ENCODE data around the gene C12orf43. TPM values are rescaled to one million over a fixed set of nuclear protein-coding genes. Genes with fewer than 3 reads are reported as not detected.
"Not testable (repeated sequence)": the region's sequence is repeated elsewhere in the genome, so short reads cannot be mapped to it uniquely, and the experiment has no call there.

The C12orf43 gene, protein sequence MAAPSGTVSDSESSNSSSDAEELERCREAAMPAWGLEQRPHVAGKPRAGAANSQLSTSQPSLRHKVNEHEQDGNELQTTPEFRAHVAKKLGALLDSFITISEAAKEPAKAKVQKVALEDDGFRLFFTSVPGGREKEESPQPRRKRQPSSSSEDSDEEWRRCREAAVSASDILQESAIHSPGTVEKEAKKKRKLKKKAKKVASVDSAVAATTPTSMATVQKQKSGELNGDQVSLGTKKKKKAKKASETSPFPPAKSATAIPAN
- 20.2 TPM for total RNA-seq (ENCODE audit: unreplicated experiment)
- long read RNA-seq, full-length matches to known transcripts: 9 of 23 reads
- long read RNA-seq, partial matches to known transcripts: 0 of 23 reads
- long read RNA-seq, other reads (novel, unspliced or antisense): 14 of 23 reads

DNA sequence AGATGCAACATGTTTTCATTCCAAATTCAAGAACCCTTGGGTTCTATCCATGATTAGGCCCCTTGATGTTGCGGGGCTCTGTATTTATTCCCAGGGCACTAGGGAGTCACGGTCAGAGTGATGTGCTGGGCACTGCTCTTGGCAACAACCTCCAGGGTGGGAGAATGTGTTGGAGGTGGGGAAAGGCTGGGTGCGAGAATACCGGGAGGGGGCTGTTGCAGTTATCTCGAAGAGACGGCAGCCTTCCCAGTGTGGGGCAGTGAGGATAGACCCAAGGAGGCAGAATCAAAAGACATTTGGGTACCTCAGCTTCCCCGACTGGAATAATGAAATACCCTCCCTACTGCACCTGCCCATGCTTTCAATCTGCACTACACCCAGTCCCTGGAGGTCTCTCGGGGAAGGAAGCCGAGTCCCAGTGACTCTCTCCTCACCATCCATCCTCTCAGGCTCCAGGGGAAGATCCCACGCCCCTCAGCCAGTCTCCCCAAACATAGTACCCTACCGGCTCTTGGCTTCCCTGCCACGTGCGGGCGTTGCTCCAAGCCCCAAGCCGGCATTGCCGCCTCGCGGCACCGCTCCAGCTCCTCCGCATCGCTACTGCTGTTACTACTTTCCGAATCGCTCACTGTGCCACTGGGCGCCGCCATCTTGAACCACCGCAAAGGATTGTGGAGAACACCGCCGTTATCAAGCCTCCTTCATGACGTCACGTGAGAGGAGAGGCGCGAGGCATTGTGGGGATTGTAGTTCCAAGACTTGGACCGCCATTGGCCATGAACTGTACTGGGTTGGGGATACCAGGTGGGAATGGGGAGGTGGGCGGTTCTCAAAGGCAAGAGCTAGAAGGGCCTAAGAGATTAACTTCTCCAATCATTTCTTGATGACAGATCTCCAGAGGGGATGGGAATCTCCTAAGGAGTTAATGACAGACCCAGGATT lies at the start of gene C12orf43:
Gene C12orf43 (minus strand): TSS at position 663 of the 942 bp plus-strand sequence. CDS start 13 bp downstream, at position 650.
- TF ChIP-seq, protein P1, sequence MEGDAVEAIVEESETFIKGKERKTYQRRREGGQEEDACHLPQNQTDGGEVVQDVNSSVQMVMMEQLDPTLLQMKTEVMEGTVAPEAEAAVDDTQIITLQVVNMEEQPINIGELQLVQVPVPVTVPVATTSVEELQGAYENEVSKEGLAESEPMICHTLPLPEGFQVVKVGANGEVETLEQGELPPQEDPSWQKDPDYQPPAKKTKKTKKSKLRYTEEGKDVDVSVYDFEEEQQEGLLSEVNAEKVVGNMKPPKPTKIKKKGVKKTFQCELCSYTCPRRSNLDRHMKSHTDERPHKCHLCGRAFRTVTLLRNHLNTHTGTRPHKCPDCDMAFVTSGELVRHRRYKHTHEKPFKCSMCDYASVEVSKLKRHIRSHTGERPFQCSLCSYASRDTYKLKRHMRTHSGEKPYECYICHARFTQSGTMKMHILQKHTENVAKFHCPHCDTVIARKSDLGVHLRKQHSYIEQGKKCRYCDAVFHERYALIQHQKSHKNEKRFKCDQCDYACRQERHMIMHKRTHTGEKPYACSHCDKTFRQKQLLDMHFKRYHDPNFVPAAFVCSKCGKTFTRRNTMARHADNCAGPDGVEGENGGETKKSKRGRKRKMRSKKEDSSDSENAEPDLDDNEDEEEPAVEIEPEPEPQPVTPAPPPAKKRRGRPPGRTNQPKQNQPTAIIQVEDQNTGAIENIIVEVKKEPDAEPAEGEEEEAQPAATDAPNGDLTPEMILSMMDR (IDR thresholded peaks at IDR 0.05; ENCODE audit: partially characterized antibody, unreplicated experiment): no peak
- Mint-ChIP-seq H3K27me3 (ENCODE audit: unreplicated experiment) (peaks cover 3% of the 10 kb centered on the region), H3K9me3 (ENCODE audit: unreplicated experiment) (peaks cover 4% of the 10 kb centered on the region), H3K36me3 (ENCODE audit: unreplicated experiment) (no peaks in the 10 kb centered on the region), H3K27ac (ENCODE audit: unreplicated experiment) (peak within 1 kb of the TSS; percentile 94), H3K4me3 (ENCODE audit: unreplicated experiment) (peak within 1 kb of the TSS; percentile 99), H3K4me1 (ENCODE audit: low read depth, unreplicated experiment) (peaks cover 2% of the 10 kb centered on the region)
- peak; percentile 92 for DNase-seq

GRCh38 chr12:121065345-121065744 lies 49.1 kb upstream of the C12orf43 start:
- DNase-seq: no peak
- H3K4me1 Mint-ChIP-seq (ENCODE audit: low read depth, unreplicated experiment): no peaks in the 10 kb centered on the region
- no peak overlapping the region for H3K27ac Mint-ChIP-seq (ENCODE audit: unreplicated experiment)
- TF ChIP-seq, protein P1 (IDR thresholded peaks at IDR 0.05; ENCODE audit: partially characterized antibody, unreplicated experiment): no peak
- H3K4me3 Mint-ChIP-seq (ENCODE audit: unreplicated experiment): no peak overlapping the region
- H3K36me3 Mint-ChIP-seq (ENCODE audit: unreplicated experiment): no peaks in the 10 kb centered on the region
- H3K27me3 Mint-ChIP-seq (ENCODE audit: unreplicated experiment): no peaks in the 10 kb centered on the region
- H3K9me3 Mint-ChIP-seq (ENCODE audit: unreplicated experiment): no peaks in the 10 kb centered on the region

DNA sequence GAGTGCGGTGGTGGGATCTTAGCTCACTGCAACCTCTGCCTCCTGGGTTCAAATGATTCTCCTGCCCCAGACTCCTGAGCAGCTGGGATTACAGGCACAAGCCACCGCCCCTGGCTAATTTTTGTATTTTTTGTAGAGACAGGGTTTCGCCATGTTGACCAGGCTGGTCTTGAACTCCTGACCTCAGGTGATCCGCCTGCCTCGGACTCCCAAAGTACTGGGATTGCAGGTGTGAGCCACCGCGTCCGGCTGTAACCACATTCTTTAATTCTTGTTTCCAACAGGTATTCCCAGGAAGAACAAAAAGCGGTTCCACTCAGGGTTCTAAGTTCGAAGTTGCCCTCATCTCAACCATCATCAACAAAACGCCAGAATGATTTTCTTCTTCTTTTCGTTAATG lies 48.3 kb upstream of the C12orf43 start:
- not testable (repeated sequence) for H3K36me3 Mint-ChIP-seq (ENCODE audit: unreplicated experiment); DNase-seq; H3K4me3 Mint-ChIP-seq (ENCODE audit: unreplicated experiment); H3K27me3 Mint-ChIP-seq (ENCODE audit: unreplicated experiment); H3K4me1 Mint-ChIP-seq (ENCODE audit: low read depth, unreplicated experiment); H3K27ac Mint-ChIP-seq (ENCODE audit: unreplicated experiment); H3K9me3 Mint-ChIP-seq (ENCODE audit: unreplicated experiment)

DNA sequence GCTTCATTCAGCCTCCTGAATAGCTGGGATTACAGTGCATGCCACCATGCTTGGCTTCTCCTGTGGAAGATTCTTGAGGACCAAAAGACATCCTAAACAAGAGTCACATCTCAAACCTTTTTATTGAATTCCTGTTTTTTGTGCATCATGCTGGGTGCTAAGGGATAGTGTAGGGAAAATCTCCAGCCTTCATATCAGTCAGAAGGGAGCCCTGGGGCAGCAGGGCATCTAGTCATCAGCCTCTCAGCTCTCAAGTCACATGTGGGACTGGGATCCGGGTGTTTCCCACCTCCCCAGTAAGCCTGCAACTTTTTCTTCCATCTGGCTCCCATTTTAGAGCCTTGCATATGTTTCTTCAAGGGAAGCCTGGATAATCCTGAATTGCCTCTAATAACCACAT lies 47.8 kb upstream of the C12orf43 start:
- TF ChIP-seq, protein P1 (IDR thresholded peaks at IDR 0.05; ENCODE audit: partially characterized antibody, unreplicated experiment): no peak
- no peak overlapping the region for H3K27ac Mint-ChIP-seq (ENCODE audit: unreplicated experiment)
- H3K4me1 Mint-ChIP-seq (ENCODE audit: low read depth, unreplicated experiment): no peaks in the 10 kb centered on the region
- H3K4me3 Mint-ChIP-seq (ENCODE audit: unreplicated experiment): no peak overlapping the region
- no peaks in the 10 kb centered on the region for H3K36me3 Mint-ChIP-seq (ENCODE audit: unreplicated experiment)
- peaks cover under 1% of the 10 kb centered on the region for H3K9me3 Mint-ChIP-seq (ENCODE audit: unreplicated experiment)
- DNase-seq: no peak
- H3K27me3 Mint-ChIP-seq (ENCODE audit: unreplicated experiment): no peaks in the 10 kb centered on the region

- H3K4me1 Mint-ChIP-seq (ENCODE audit: low read depth, unreplicated experiment): no peaks in the 10 kb centered on the region
- no peak for DNase-seq
- no peak overlapping the region for H3K4me3 Mint-ChIP-seq (ENCODE audit: unreplicated experiment)
- peaks cover 2% of the 10 kb centered on the region for H3K9me3 Mint-ChIP-seq (ENCODE audit: unreplicated experiment)
- no peak overlapping the region for H3K27ac Mint-ChIP-seq (ENCODE audit: unreplicated experiment)
- TF ChIP-seq, protein P1 (IDR thresholded peaks at IDR 0.05; ENCODE audit: partially characterized antibody, unreplicated experiment): no peak
- no peaks in the 10 kb centered on the region for H3K36me3 Mint-ChIP-seq (ENCODE audit: unreplicated experiment)
- H3K27me3 Mint-ChIP-seq (ENCODE audit: unreplicated experiment): no peaks in the 10 kb centered on the region
Measured at GRCh38 chr12:121062391-121063045, 46.2 kb upstream of the C12orf43 start.
